HEK293T (cell line): ENCODE results near the gene PPP1R9B.

Experiments
- CTBP1 ChIP-seq: fragments of 450-650 bp; IDR thresholded peaks from 2 replicates; pipeline ENCODE4 v1.6.1; 2016; ENCODE audit warnings: borderline replicate concordance
- ELF4 ChIP-seq: fragments of 450-650 bp; IDR thresholded peaks from 2 replicates; pipeline ENCODE4 v1.6.1; 2017; ENCODE audit warnings: antibody characterized with exemption
- FOXA1 ChIP-seq: fragments of 450-650 bp; IDR thresholded peaks from 2 replicates; pipeline ENCODE4 v1.6.1; 2016; ENCODE audit warnings: mild to moderate bottlenecking
- FOXK2 ChIP-seq: fragments of 450-650 bp; IDR thresholded peaks from 2 replicates; pipeline ENCODE4 v1.6.1; 2016; ENCODE audit warnings: mild to moderate bottlenecking
- HDGF ChIP-seq: fragments of 450-650 bp; IDR thresholded peaks from 2 replicates; pipeline ENCODE4 v1.6.1; 2017; ENCODE audit warnings: antibody characterized with exemption, borderline replicate concordance
- L3MBTL2 ChIP-seq: fragments of 450-650 bp; conservative IDR thresholded peaks from 2 replicates; pipeline ENCODE4 v1.6.1; 2016; ENCODE audit warnings: mild to moderate bottlenecking
- LEF1 ChIP-seq: fragments of 450-650 bp; IDR thresholded peaks from 2 replicates; pipeline ENCODE4 v1.6.1; 2017; ENCODE audit warnings: mild to moderate bottlenecking, borderline replicate concordance
- NFRKB ChIP-seq: fragments of 450-650 bp; IDR thresholded peaks from 2 replicates; pipeline ENCODE4 v1.6.1; 2016; ENCODE audit warnings: mild to moderate bottlenecking, moderate library complexity
- SUZ12 ChIP-seq: fragments of 450-650 bp; IDR thresholded peaks from 2 replicates; pipeline ENCODE4 v1.6.1; 2016; ENCODE audit warnings: mild to moderate bottlenecking
- ZNF384 ChIP-seq: fragments of 450-650 bp; IDR thresholded peaks from 2 replicates; pipeline ENCODE4 v1.6.1; 2016

DNA sequence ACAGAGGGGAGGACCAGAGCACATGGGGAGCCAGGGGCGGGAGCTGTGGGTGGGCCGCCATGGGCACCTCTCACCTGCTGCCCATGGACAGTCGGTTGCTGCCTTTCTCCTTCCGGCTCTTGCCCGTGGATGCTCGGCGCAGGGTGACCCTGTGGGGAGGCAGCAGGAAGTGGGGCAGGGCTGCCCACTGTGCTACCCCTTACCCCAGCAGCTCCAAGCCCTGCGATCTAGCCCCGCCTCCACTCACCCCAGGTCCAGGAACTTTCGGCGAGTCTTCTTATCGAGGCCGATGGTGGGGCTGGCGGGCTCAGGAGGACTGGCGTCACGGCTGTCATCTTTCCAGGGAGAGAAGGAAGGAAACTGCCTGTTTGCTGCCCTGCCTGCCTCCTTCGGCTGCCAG, 34.7 kb downstream of the PPP1R9B start:
- TF ChIP-seq NFRKB (no peak), FOXK2 (no peak), L3MBTL2 (no peak), SUZ12 (no peak), ZNF384 (no peak), LEF1 (no peak), ELF4 (no peak), HDGF (no peak), FOXA1 (no peak), CTBP1 (no peak)
